Mammary microvascular endothelial cell (primary cell): ENCODE results near the gene LAMA1. TPM values are rescaled to one million over a fixed set of nuclear protein-coding genes. Genes with fewer than 3 reads are reported as not detected.

Experiments used
- total RNA-seq: library from RNA; depleted of rRNA; stranded (reverse); fragments of >200 nt; gene quantifications from 2 replicates; pipeline ENCODE4 v1.2.3, GENCODE V29; 2015

Gene LAMA1
- 0.25 and 0.27 TPM in 2 replicates for total RNA-seq

GRCh38 chr18:7117390-7118355 lies at the start of gene LAMA1:
LAMA1 (minus strand) TSS chr18:7117797; CDS start chr18:7117720, 77 bp downstream.

Other genes starting within 250 kb of the LAMA1 start
- gene LRRC30, start 113.3 kb upstream of the LAMA1 start, total RNA-seq: not detected in 2 replicates